ENCODE results near the gene GALNT11.
"Not testable (repeated sequence)": the region's sequence is repeated elsewhere in the genome, so short reads cannot be mapped to it uniquely, and the experiment has no call there.

GALNT11 gene

DNA sequence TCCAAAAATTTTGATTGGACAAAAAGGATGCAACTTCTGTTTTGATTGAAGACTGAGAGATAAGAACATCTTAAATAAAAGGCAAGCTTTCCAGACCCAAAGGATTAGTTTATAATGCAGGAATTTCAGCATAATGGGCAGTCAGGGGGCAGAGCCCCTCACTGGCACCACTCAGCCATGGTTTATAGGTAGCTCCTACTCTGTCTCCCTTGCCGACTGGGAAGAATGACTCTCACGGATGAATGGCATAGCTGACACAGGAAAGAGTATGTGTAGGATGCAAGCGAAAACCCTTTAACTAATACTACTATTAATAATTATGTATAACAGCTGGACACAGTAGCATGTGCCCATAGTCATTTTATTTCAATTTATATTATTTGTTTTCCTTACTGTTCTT is 53.3 kb downstream of the GALNT11 start:
- Histone ChIP-seq H3K9ac (ENCODE audit: low read length) (no peak overlapping the region), H3K4me3 (ENCODE audit: low read length) (no peak overlapping the region), H3K79me2 (ENCODE audit: low read length) (no peaks in the 10 kb centered on the region), H3K9me2 (replicated peaks; ENCODE audit: insufficient read depth, low read length) (no peaks in the 10 kb centered on the region), H3K27me3 (replicated peaks; ENCODE audit: insufficient read depth, low read length) (no peaks in the 10 kb centered on the region), H3K9me3 (replicated peaks; ENCODE audit: insufficient read depth, low read length) (no peaks in the 10 kb centered on the region), H3F3A (ENCODE audit: insufficient read depth, low read length) (no peaks in the 10 kb centered on the region), H2AFZ (ENCODE audit: low read length) (no peak overlapping the region), H3K4me1 (ENCODE audit: low read length) (peaks cover 19% of the 10 kb centered on the region), H3K4me2 (ENCODE audit: low read depth, low read length) (peak overlapping the region; percentile 23; the same call in 1 of the 2 replicates), H3K27ac (ENCODE audit: low read length) (no peak overlapping the region), H3K36me3 (replicated peaks; ENCODE audit: insufficient read depth, low read length) (no peaks in the 10 kb centered on the region), H4K20me1 (ENCODE audit: insufficient read depth, low read length) (no peaks in the 10 kb centered on the region)
- no peak for DNase-seq
- no peak for TF ChIP-seq EZH2 (optimal IDR thresholded peaks at IDR 0.05; ENCODE audit: low read depth, low read length)
- TF ChIP-seq EZH2phosphoT487 (IDR thresholded peaks at IDR 0.05; ENCODE audit: low read length) = no peak
- no peak for TF ChIP-seq CTCF (IDR thresholded peaks at IDR 0.05; ENCODE audit: low read length)

DNA sequence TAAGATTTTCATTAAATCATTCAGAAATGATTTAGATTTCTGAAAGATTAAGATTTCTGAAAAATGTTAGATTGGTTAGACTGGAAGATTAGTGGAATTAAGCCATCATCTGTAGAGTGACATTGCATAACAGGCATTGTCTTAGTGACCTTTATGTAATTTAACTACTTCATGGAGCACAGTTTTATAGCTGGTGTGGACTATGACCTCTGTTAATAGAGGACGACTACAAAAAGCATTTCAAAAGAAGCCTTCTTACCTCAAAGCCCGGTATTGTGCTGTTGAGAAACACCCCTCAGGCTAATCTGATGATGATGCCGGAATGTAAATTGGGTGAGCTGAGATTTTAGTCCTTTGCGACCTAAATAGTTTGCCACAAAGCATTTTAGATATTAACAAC is 55.6 kb downstream of the GALNT11 start:
- H3K27me3 ChIP-seq (replicated peaks; ENCODE audit: insufficient read depth, low read length) = no peaks in the 10 kb centered on the region
- DNase-seq = no peak

GRCh38 chr7:152082073-152082721 is 56.7 kb downstream of the GALNT11 start:
- not testable (repeated sequence) for H4K20me1 ChIP-seq (ENCODE audit: insufficient read depth, low read length); H3K9me3 ChIP-seq (replicated peaks; ENCODE audit: insufficient read depth, low read length); H3K27me3 ChIP-seq (replicated peaks; ENCODE audit: insufficient read depth, low read length); H3K9ac ChIP-seq (ENCODE audit: low read length); H3K27ac ChIP-seq (ENCODE audit: low read length); H3K4me3 ChIP-seq (ENCODE audit: low read length); H3K36me3 ChIP-seq (replicated peaks; ENCODE audit: insufficient read depth, low read length); H3K79me2 ChIP-seq (ENCODE audit: low read length); DNase-seq; H2AFZ ChIP-seq (ENCODE audit: low read length); H3K4me2 ChIP-seq (ENCODE audit: low read depth, low read length); H3K9me2 ChIP-seq (replicated peaks; ENCODE audit: insufficient read depth, low read length); H3F3A ChIP-seq (ENCODE audit: insufficient read depth, low read length)
- peaks cover 19% of the 10 kb centered on the region for H3K4me1 ChIP-seq (ENCODE audit: low read length)

More for the DNA sequence above, 55.6 kb downstream of the GALNT11 start:
- Histone ChIP-seq H3K79me2 (ENCODE audit: low read length) (no peaks in the 10 kb centered on the region), H3F3A (ENCODE audit: insufficient read depth, low read length) (no peaks in the 10 kb centered on the region), H3K9ac (ENCODE audit: low read length) (no peak overlapping the region), H3K36me3 (replicated peaks; ENCODE audit: insufficient read depth, low read length) (no peaks in the 10 kb centered on the region), H3K4me1 (ENCODE audit: low read length) (peaks cover 19% of the 10 kb centered on the region), H3K9me2 (replicated peaks; ENCODE audit: insufficient read depth, low read length) (no peaks in the 10 kb centered on the region), H3K4me3 (ENCODE audit: low read length) (no peak overlapping the region), H3K27ac (ENCODE audit: low read length) (no peak overlapping the region), H2AFZ (ENCODE audit: low read length) (no peak overlapping the region), H4K20me1 (ENCODE audit: insufficient read depth, low read length) (no peaks in the 10 kb centered on the region), H3K9me3 (replicated peaks; ENCODE audit: insufficient read depth, low read length) (no peaks in the 10 kb centered on the region), H3K4me2 (ENCODE audit: low read depth, low read length) (no peak overlapping the region)
- TF ChIP-seq CTCF (IDR thresholded peaks at IDR 0.05; ENCODE audit: low read length) (no peak), EZH2 (optimal IDR thresholded peaks at IDR 0.05; ENCODE audit: low read depth, low read length) (no peak), EZH2phosphoT487 (IDR thresholded peaks at IDR 0.05; ENCODE audit: low read length) (no peak)

DNA sequence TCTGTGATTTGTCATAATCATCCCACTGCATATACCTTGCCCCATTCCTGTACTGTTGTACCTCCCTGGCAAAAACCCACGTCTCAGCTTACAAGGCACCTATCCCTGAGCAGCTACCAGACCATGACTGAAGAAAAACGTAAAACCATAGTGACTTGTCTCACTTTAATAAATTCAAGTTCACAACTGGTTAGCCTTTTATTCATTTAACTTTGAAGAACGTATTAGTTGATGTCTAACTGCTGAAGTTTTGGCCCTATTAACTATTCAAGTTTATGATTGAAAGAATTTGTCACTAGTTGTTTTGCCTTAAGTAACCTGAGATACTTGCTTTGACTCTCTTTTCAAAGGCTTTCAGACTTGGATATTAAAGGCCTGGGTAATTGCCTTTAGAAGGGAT is 59.7 kb downstream of the GALNT11 start:
- H3K9ac ChIP-seq (ENCODE audit: low read length) = no peak overlapping the region
- H3K4me1 ChIP-seq (ENCODE audit: low read length) = peaks cover under 1% of the 10 kb centered on the region; the same call in 1 of the 2 replicates
- H3K9me3 ChIP-seq (replicated peaks; ENCODE audit: insufficient read depth, low read length) = no peaks in the 10 kb centered on the region
- DNase-seq = no peak
- H3K4me2 ChIP-seq (ENCODE audit: low read depth, low read length) = no peak overlapping the region
- H4K20me1 ChIP-seq (ENCODE audit: insufficient read depth, low read length) = no peaks in the 10 kb centered on the region
- H3K9me2 ChIP-seq (replicated peaks; ENCODE audit: insufficient read depth, low read length) = no peaks in the 10 kb centered on the region
- no peak overlapping the region for H3K27ac ChIP-seq (ENCODE audit: low read length)
- H2AFZ ChIP-seq (ENCODE audit: low read length) = no peak overlapping the region
- no peaks in the 10 kb centered on the region for H3F3A ChIP-seq (ENCODE audit: insufficient read depth, low read length)
- H3K36me3 ChIP-seq (replicated peaks; ENCODE audit: insufficient read depth, low read length) = no peaks in the 10 kb centered on the region
- TF ChIP-seq EZH2 (optimal IDR thresholded peaks at IDR 0.05; ENCODE audit: low read depth, low read length) = no peak
- no peak for TF ChIP-seq CTCF (IDR thresholded peaks at IDR 0.05; ENCODE audit: low read length)
- no peak for TF ChIP-seq EZH2phosphoT487 (IDR thresholded peaks at IDR 0.05; ENCODE audit: low read length)
- no peaks in the 10 kb centered on the region for H3K27me3 ChIP-seq (replicated peaks; ENCODE audit: insufficient read depth, low read length)
- H3K79me2 ChIP-seq (ENCODE audit: low read length) = no peaks in the 10 kb centered on the region
- no peak overlapping the region for H3K4me3 ChIP-seq (ENCODE audit: low read length)
